ENCODE measurements around the gene DYNLRB1. TPM values are rescaled to one million over a fixed set of nuclear protein-coding genes. Genes with fewer than 3 reads are reported as not detected.
"Not testable (repeated sequence)": the region's sequence is repeated elsewhere in the genome, so short reads cannot be mapped to it uniquely, and the experiment has no call there.

The DYNLRB1 gene
- total and polyA plus RNA-seq, 9 of the 15 experiments (the other 6 are each of a cell fraction or from before 2014, with no cell fraction given), result 48.7 to 358 (median 121) TPM

GRCh38 chr20:34512955-34513419, 3.2 kb upstream of the DYNLRB1 start (continued):
- TF ChIP-seq, protein P1, sequence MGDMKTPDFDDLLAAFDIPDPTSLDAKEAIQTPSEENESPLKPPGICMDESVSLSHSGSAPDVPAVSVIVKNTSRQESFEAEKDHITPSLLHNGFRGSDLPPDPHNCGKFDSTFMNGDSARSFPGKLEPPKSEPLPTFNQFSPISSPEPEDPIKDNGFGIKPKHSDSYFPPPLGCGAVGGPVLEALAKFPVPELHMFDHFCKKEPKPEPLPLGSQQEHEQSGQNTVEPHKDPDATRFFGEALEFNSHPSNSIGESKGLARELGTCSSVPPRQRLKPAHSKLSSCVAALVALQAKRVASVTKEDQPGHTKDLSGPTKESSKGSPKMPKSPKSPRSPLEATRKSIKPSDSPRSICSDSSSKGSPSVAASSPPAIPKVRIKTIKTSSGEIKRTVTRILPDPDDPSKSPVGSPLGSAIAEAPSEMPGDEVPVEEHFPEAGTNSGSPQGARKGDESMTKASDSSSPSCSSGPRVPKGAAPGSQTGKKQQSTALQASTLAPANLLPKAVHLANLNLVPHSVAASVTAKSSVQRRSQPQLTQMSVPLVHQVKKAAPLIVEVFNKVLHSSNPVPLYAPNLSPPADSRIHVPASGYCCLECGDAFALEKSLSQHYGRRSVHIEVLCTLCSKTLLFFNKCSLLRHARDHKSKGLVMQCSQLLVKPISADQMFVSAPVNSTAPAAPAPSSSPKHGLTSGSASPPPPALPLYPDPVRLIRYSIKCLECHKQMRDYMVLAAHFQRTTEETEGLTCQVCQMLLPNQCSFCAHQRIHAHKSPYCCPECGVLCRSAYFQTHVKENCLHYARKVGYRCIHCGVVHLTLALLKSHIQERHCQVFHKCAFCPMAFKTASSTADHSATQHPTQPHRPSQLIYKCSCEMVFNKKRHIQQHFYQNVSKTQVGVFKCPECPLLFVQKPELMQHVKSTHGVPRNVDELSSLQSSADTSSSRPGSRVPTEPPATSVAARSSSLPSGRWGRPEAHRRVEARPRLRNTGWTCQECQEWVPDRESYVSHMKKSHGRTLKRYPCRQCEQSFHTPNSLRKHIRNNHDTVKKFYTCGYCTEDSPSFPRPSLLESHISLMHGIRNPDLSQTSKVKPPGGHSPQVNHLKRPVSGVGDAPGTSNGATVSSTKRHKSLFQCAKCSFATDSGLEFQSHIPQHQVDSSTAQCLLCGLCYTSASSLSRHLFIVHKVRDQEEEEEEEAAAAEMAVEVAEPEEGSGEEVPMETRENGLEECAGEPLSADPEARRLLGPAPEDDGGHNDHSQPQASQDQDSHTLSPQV (IDR thresholded peaks at IDR 0.05), result no peak
- TF ChIP-seq KAT2B (IDR thresholded peaks at IDR 0.05; ENCODE audit: low read depth, low read length) (no peak), TAL1 (IDR thresholded peaks at IDR 0.05) (no peak), TSC22D4 (tag; IDR thresholded peaks at IDR 0.05) (no peak)

DNA sequence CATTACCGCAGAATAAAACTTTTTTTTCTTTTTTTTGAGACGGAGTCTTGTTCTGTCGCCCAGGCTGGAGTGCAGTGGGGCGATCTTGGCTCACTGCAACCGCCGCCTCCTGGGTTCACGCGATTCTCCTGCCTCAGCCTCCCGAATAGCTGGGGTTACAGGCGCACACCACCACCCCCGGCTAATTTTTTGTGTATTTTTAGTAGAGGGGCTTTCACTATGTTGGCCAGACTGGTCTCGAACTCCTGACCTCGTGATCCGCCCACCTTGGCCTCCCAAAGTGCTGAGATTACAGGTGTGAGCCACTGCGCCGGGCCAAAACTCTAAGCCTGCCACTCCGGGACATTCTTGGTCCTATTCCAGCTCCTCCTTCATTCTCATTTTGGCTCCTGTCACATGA, 2.2 kb upstream of the DYNLRB1 start:
- Histone ChIP-seq H3K36me3 (ENCODE audit: control insufficient read depth, insufficient read depth, low read length) (peaks cover 19% of the 10 kb centered on the region; the same call in 2 of the 3 replicates), H3K4me1 (replicated peaks in 1 of 2; ENCODE audit: control insufficient read depth in 2 of 2, insufficient read depth in 2 of 2, low read length in 2 of 2) (peaks cover 12 to 18% of the 10 kb centered on the region in 2 experiments; a peak in 4 of 5 replicates), H3K79me2 (ENCODE audit: control insufficient read depth, insufficient read depth, low read length) (peaks cover 37% of the 10 kb centered on the region)
- H4K20me1 ChIP-seq (replicated peaks; ENCODE audit: control insufficient read depth, insufficient read depth, low read length); FAIRE-seq; H3K4me3 ChIP-seq; H3K9ac ChIP-seq (ENCODE audit: insufficient read depth in 1 of 2, low read depth in 2 of 2, low read length in 2 of 2); H3K9me1 ChIP-seq (ENCODE audit: control insufficient read depth, insufficient read depth, low read length); H3K9me3 ChIP-seq (replicated peaks; ENCODE audit: control insufficient read depth, insufficient read depth, low read depth, low read length); H2AFZ ChIP-seq (ENCODE audit: low read depth, low read length); intact Hi-C loops (cut with micrococcal nuclease); BruUV-seq (replicated peaks); H3K27ac ChIP-seq (ENCODE audit: extremely low read depth, low read depth, low read length); ATAC-seq; DNase-seq (ENCODE audit: extremely low read depth in 1 of 4, low spot score in 3 of 4); H3K4me2 ChIP-seq (ENCODE audit: insufficient read depth, low read length); in situ Hi-C loops (cut with MboI); H3K27me3 ChIP-seq (ENCODE audit: control insufficient read depth in 2 of 2, insufficient read depth in 2 of 2, low read length in 2 of 2); CTCF ChIA-PET (ENCODE audit: low intra/inter-chr PET ratio): not testable (repeated sequence)
- 85% methylated on average over 17 of the region's 17 CpGs for WGBS (ENCODE audit: insufficient coverage, low coverage, missing lambda C conversion rate)
- POLR2A ChIA-PET, result interaction anchor here (0.9 kb wide), 1 partner anchor 11 kb away, joined by 4 read pairs; no protein-coding TSS in a partner anchor

Measured in K562 (cell line).